ENCODE results near the gene ZSWIM3.
A peak's percentile ranks its signal among the peaks of the same experiment; 100 is the strongest.
"Not testable (repeated sequence)": the region's sequence is repeated elsewhere in the genome, so short reads cannot be mapped to it uniquely, and the experiment has no call there.

Gene ZSWIM3

DNA sequence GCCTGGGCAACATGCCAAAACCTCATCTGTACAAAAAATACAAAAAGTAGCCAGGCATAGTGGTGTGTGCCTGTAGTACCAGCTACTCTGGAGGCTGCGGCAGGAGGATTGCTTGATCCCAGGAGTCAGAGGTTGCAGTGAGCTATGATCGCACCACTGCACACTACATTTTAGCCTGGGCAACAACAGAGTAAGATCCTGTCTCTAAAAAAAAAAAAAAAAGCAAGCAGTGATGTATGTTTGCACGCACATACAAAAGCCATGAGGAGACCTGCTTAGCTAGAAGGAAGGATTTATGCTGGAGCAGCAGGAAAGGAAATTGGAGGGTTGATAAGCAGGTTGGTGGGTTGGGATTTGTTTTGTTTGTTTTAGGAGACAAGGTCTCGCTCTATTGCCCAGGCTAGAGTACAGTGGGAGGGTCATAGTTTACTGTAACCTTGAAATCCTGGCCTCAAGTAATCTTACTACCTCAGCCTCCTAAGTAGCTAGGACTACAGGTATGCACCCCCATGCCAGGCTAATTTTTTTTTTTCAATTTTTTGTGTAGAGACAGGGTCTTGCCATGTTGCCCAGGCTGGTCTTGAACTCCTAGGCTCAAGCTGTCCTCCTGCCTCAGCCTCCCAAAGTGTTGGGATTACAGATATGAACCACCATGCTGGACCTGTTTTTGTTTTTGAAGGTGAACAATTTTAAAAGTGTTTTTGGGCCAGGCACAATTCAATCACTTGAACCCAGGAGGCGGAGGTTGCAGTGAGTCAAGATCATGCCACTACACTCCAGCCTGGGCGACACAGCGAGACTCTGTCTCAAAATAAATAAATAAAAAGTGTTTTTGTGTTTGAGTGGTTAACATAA, 4.0 kb downstream of the ZSWIM3 start:
- DNase-seq = no peak

DNA sequence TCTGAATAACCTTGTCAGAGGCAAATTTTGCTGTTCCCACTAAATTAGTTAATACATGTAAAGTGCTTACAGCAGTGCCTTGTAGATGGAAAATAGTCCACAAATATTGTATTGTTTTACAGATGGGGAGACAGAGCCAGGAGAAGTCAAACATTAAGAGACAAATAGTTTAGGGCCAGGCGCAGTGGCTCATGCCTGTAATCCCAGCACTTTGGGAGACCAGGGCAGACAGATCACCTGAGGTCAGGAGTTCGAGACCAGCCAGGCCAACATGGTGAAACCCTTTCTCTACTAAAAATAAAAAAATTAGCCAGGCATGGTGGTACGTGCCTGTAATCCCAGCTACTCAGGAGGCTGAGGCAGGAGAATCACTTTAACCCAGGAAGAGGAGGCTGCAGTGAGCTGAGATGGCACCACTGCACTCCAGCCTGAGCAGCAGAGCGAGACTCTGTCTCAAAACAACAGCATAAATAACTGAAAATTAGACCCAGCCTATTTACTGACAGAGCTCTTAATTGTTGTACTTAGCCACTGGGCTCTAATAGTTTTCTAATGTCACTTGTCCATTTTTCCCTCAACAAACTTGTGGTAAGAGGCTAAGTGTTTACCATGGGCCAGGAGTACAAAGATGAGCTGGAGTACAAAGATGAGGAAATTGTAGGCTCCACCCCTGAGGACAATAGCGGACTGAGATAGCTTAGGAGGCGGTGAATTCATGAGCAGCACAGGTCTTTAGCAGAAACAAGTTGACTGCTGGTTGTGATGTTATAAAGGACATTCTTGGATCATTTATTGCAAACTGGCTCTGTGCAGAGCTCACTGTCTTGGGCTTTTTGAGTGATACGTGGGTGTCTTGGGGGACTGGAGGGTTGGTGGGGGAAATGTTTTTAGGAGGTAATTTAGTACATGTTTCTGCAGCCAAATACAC, 6.4 kb downstream of the ZSWIM3 start:
- DNase-seq = no peak

DNA sequence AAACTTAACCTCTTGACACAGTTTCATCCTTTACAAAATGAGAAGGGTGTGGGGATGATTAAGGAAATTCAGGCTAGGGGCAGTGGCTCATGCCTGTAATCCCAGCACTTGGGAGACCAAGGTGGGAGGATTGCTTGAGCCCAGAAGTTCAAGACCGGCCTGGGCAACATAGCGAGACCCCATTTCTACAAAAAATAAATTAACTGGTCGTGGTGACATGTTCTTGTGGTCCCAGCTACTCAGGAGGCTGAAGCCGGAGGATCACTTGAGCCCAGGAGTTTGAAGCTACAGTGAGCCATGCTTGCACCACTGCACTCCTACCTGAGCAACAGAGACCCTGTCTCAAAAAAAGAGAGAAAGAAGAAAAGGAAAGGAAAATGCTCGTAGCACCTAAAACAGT, 9.0 kb downstream of the ZSWIM3 start:
- no peak for DNase-seq

DNA sequence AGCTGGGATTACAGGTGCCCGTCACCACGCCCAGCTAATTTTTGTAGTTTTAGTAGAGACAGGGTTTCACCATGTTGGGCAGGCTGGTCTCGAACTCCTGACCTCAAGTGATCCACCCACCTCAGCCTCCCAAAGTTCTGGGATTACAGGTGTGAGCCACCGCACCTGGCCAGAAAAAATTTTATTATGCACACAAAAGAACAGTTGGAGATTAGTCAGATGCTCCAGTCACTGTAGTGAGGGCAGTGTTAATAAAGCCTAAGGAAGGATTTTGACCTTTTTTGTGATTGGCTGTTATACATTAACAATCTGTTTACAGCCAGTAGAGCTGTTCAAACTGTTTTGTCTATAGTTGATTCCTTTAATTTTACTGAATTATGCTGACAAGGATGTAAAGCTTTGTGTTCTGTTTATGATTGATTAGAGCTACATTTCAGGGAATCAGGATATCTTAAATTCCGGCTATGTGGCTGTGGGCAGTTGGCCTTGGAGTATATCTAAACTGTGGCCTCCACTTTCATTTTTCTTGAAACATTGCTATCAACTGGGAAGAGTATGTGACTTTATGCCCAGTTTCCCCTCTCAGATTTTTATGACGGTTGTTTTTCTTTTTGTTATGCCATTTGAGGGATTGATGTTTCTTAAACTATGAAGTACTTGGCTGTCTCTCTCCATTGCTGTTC, 9.9 kb downstream of the ZSWIM3 start:
- DNase-seq = no peak

DNA sequence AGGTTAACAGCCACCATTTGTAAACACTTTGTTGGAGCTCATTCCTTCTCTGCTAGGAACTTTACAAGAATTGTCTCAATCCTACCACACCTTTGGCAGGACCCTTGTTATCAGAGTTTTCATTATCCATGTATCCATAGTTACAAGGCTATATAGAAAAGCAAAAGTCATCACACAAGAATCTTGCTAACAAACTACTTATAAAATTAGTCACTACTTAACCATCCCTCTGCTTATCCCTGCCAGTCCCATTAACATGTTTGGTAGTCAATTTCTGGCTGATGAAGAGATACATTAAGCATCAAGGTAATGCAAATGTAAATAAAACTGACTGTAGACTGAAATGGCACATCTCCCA, 10.4 kb downstream of the ZSWIM3 start:
- no peak for DNase-seq

DNA sequence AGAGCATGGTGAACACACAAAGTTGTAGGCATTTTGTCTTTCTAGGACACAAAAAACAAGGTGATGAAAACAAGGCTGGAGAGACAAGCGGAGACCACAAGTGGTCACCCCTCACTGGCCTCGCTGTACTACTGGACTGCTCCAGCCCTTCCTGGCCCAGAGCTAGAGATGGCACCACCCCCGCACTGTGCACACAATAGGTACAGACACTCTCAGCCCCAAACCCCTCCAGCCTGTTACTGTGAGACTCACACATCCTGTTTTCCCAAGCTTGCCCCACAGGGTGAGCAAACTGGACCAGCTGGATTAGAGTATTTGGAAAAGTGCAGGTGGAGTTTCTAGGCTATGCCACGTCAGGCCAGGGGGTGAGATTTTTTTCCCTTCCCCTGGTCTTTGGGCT, 15.2 kb downstream of the ZSWIM3 start:
- DNase-seq = no peak

DNA sequence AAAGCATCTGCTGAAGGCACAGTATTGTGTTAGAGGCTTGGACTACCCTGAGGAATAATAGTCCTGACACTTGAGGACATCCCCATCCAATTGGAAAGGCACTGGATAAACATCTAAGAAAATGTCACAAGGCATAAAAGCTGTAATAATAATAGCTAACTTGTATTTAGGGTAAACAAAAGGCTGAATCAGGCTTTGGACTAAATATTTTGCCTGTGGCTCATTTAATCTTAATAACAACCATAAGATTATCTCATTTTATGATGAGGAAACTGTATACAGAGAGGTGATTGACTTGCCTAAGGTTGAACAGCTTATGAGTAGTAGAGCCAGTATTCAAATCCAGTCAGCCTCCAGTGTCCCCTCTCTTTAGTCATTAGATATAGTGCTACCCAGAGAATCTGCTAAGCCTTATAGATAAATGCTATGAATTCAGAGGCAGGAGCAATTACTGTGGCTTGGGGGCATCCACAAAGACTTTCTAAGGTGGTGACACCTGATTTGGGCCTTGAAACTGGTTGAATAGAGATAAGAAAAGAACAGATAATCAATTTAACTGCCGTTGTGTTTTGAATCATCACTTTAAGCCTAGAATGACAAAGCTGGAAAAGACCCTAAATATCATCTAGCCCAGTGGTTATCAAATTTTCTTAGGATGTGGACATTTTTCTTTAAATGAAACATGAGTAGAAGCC, 16.1 kb downstream of the ZSWIM3 start:
- no peak for DNase-seq

DNA sequence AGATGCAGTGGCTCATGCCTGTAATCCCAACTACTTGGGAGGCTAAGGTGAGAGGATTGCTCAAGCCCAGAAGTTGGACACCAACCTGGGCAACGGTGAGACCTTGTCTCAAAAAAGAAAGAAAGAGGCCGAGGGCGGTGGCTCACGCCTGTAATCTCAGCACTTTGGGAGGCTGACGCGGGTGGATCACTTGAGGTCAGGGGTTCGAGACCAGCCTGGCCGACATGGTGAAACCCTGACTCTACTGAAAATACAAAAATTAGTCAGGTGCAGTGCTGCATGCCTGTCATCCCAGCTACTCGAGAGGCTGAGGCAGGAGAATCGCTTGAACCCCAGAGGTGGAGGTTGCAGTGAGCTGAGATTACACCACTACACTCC, 16.7 kb downstream of the ZSWIM3 start:
- DNase-seq = not testable (repeated sequence)

DNA sequence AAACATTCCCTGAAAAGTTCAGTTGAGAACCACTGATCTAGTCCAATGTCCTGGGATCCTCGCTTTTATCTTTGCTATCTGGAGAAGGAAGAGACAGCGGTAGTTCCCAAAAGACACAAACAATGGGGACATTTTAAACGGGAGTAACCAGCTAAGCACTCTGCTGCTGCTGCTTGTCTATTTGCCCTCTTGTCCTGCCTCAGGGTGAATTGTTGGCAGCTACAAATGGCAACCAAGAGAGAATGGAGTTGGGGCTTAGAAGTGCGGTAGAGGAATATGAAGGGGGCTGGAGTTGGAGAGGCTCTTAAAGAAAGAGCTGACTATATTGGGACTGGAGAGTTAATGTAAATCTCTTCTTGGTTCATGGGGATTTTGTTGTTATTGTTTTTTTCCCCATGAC, 17.2 kb downstream of the ZSWIM3 start:
- DNase-seq = no peak

DNA sequence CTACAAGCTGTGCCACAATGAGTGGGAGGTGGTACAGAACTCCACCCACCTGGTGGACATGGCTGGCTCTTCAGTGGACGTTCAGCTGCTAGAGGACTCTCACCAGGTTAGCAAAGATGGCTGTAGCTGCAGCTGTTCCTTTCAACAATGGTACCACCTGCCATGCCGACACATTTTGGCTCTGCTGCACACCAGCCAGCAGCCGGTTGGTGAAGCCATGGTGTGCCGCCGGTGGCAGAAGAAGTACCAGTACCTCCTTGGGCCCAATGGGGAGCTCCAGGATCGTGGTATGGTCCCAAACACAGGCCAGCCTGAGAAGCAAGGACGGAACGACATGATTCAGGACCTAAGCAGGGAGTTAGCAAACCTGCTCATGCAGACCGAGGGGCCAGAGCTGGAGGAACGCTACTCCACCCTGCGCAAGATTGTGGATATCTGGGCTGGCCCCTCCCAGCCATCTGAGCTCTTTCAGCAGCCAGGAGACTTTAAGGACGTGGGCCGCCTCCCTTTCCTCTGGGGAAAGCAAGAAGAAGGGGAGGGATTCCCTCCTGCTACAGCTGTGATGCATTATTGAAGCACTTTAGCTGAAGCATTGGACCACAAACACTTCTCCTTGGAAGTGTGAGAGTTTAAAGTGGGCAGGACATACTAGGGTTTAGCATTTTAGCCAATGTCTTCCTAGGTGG, 20.8 kb downstream of the ZSWIM3 start:
- DNase-seq = no peak

DNA sequence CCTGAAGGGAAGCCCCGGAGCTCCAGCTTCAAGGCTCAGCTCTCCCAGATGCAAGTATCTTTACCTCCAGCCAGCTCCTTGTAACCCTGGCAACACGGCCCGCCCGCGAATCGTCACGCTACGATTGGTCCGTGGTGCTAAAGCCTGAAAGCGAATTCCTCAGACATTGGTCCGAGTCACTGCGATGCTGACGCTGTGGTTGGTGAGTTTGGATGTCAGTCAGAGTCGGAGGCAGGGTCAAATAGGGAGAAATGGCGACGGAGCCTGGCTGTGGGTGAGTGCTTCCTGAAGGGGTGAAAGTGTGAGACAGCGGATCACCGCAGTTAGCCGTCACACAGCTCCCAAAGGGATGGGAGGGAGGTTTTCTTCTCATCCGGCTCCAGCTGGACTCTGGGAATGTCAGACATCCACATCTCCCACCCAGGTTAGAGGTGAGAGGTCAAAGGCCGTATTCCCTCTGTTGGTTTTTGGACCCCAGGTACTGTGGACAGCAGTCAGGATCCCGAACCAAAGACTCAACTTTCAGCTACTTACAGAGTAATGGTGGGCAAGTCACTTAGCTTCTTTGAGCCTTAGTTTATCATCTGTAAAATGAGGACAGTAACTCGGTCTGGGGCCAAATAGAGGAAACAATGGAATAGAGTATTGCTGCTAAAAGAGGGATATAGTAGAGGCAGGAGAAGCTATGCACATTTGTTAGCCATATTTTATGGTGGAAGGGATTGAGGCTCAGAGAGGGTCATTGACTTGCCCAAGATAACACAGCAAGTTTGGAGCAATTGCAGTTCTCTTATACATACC, 23.8 kb downstream of the ZSWIM3 start, which contains the start of gene ZSWIM1:
ZSWIM1 (plus strand) TSS at position 240 of the 801 bp plus-strand sequence. CDS start 1,366 bp downstream, outside the sequence.
- DNase-seq = peak; percentile 89

DNA sequence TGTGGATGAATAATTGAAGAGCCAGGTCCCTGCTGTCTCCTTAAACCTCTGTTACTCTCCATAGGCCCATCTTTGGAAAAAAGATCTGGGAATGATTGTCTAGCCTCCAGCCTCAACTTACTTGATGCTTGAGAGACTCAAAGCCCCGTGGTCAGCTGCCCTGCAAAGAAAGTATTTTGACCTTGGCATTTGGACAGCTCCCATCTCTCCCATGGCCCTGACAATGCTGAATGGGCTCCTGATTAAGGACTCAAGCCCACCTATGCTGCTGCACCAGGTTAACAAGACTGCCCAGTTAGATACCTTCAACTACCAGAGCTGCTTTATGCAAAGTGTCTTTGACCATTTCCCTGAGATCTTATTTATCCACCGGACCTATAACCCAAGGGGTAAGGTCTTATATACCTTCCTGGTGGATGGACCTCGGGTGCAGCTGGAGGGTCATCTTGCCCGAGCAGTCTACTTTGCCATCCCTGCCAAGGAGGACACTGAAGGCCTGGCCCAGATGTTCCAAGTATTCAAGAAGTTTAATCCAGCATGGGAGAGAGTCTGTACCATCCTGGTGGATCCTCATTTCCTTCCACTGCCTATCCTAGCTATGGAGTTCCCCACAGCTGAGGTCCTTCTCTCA, 25.2 kb downstream of the ZSWIM3 start:
- DNase-seq = no peak

DNA sequence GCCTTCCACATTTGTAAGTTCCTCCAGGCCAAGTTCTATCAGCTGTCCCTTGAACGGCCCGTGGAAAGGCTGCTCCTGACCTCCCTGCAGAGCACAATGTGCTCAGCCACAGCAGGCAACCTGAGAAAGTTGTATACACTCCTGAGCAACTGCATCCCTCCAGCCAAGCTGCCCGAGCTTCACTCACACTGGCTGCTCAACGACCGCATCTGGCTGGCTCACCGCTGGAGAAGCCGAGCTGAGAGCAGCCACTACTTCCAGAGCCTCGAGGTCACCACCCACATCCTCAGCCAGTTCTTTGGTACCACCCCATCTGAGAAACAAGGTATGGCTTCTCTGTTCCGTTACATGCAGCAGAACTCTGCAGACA, 25.7 kb downstream of the ZSWIM3 start:
- no peak for DNase-seq

DNA sequence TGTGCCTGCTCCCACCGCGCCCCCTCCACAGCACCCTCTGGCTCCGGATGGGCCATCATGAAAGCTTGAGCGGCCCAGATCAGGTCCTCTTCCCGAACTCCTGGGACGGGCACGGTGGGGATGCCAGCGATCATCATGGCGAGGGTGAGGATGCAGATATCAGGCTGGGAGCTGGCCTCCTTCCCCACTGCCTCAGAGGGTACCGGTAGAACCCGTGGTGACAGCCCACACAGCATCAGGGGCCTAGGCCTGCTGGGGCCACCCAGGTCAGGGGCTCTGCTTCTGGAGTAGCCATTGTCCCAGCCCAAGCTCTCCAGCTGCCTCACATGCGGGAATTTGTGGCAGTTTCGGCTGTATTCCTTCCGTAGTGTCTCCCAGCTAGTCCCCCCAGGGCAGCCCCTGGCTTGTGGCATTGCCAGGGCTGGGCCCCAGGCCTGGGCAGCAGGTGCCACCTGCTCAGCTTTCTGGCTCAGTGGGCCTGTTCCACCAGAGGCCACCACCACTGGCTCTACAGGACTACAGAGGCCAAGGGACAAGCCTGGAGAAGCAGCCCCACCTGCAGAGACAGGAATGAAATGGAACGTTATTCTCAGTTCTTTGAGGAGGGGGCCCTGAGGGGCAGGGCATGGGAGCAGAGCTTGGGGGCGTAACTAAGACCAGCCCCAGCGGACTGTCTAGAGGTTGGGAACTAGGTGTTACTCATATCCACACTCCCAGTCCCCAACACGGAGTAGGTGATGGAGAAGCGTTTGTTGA, 29.4 kb downstream of the ZSWIM3 start:
- DNase-seq = no peak

DNA sequence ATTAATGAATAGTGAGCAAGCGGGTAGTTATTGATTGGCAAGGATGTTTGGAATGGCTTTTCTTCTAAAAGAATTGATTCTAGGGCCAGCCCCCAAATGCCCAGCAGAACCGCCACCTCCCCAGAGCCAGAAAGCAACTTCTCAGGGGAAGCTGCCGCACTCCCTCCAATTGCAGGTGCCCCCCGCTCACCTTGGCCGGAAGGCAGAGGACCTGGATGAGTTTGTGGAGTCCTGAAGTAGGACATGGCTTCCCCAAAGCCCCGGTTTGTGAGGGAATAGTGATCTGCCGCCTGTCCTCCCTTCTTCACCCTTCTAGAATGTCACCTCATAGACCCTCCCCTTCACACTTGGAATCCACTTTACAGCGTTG, 29.9 kb downstream of the ZSWIM3 start, which contains the start of gene SPATA25:
SPATA25 (minus strand) TSS at position 277 of the 370 bp plus-strand sequence; CDS start at position 245, 32 bp downstream.
- no peak for DNase-seq

DNA sequence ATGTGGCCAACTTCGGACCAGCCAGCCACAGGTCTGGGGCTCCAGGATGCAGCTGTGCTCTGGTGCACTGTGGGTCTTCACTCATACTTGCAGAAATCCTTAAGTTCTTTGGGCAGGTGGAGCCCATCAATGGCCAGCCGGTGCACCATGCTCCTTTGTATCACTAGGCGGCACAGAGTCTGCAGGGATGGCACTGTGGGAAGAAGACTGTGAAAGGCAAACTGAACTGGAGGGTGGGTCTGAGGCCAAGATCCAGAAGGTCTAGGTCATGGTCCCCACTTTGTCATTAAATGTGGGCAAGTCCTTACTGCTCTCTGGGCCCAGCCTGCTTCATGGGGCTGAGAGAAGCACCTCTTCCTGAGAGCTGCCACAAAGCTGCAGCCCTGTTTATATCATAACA, 31.3 kb downstream of the ZSWIM3 start:
- no peak for DNase-seq

DNA sequence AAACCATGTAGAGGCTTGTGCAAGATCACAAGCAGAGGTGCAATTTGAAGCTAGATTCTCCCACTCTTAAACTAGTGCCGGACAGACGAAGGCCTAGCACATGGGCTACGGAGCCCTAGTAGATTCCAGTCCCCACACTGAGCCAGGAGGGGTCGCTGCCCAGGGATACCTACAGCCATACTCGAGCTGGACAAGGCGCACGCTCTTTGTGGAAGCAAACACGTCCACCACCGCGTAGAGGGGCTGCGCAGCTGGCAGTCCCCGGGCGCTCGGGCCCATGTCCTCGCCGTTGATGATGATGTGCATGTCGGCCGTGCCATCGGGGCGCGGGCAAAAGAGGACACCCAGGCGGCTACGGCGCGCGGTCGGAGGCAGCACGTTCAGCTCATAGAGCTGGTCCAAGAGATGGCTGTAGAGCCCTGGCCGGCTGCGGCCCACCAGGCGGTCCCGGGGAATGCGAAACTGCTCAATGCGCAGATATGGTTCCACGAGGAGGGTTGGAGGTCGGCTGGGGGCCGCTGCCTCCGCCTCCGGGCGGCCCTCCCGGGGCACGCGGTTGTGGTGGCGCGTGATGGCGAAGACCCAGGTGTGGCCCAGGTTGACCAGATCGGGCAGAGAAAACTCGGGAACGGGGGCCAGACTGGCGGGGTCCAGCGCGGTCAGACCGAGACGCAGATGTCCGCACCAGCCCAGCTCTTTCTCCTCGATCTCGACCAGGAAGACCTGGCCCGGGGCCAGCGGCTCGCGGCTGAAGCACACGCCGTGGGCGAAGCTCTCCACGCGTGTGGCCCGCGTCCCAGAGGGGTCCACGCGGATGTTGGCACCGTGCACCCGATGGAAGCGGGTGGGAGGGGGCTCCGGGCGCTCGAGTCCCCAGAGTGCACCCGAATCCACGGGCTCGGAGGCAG, 32.9 kb downstream of the ZSWIM3 start:
- DNase-seq = no peak
